Stimulated activated naive B cell treated with anti-CD40 and anti-IgM and Interleukin-4, amounts not matched to agents 10 μg/mL and 1 μg/mL and 100 μg/mL, for 72 hours (primary cell): ENCODE measurements around the gene CYP27B1.
"Not testable (repeated sequence)": the region's sequence is repeated elsewhere in the genome, so short reads cannot be mapped to it uniquely, and the experiment has no call there.

Source experiments
- ATAC-seq, 2 donors: fragments of 150-1000 bp; cut with Tn5 transposase; replicated peaks; 2 replicates each; pipeline ENCODE4 v1.10.0; 2021; ENCODE audit warnings: moderate library complexity in 1 of 2
- DNase-seq: peaks from one replicate; pipeline ENCODE4 v3.0.0; 2021
- H3K27ac Mint-ChIP-seq: one replicate; pipeline ENCODE4 v1.8.0; 2022; ENCODE audit warnings: mild to moderate bottlenecking, mixed read lengths
- H3K27me3 Mint-ChIP-seq, 2 donors: one replicate each; pipeline ENCODE4 v1.8.0; 2022; ENCODE audit warnings: mixed read lengths in 2 of 2
- H3K36me3 Mint-ChIP-seq, 2 donors: one replicate each; pipeline ENCODE4 v1.8.0; 2022; ENCODE audit warnings: mixed read lengths in 2 of 2, mild to moderate bottlenecking in 1 of 2
- H3K4me1 Mint-ChIP-seq, 2 donors: one replicate each; pipeline ENCODE4 v1.8.0; 2022; ENCODE audit warnings: mixed read lengths in 2 of 2, mild to moderate bottlenecking in 1 of 2
- H3K4me3 Mint-ChIP-seq, 2 donors: one replicate each; pipeline ENCODE4 v1.8.0; 2022; ENCODE audit warnings: mild to moderate bottlenecking in 2 of 2, mixed read lengths in 2 of 2, moderate library complexity in 1 of 2
- H3K9me3 Mint-ChIP-seq, 2 donors: one replicate each; pipeline ENCODE4 v1.8.0; 2022; ENCODE audit warnings: mixed read lengths in 2 of 2, mild to moderate bottlenecking in 1 of 2

CYP27B1 gene

DNA sequence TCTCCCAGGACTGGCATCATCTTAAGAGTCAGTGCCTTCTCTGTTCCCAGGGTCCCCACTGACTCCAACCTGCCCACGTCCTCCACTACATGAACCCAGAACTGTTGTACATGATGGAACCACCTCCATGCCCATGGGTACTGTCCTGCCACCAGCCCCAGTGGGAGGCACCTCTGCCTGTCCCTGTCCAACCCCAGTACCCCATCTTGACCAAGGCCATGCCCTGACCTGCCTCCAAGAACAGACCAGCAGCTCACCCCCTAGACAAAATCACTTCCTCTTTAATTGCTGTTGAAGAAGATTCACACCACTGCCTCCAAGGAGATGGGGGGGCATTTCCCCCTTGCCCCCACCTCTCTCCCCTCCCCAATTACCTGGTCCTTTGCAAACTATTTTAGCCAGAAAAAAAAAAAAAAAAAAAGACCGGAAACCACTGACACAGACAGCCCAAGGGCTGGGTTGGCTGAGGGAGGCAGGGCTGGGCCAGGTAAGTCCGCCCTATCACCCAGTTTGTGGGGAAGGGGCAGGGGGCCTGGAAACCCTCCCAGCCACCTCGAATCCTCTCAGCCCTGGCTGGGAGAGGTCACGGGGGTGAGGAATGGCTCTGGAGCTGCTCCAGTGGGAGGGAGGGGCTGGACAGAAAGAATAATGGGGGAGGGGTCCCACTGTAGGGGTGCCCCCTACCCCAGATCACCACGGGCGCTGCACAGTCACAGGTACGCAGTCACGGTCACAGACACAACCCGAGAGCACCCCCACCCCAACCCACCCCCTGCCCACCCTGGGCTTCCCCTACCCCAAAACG is 41.7 kb downstream of the CYP27B1 start:
- DNase-seq (no peak), ATAC-seq (peak in 1 of 2 donors; percentile 26)
- peaks cover 0 to 3% of the 10 kb centered on the region in 2 donors for H3K9me3 Mint-ChIP-seq
- H3K4me1 Mint-ChIP-seq, result peaks cover 14 to 18% of the 10 kb centered on the region in 2 donors
- peak overlapping the region in 1 of 2 donors; percentile 33 for H3K4me3 Mint-ChIP-seq
- no peaks in the 10 kb centered on the region for H3K27me3 Mint-ChIP-seq
- peaks cover 52 to 65% of the 10 kb centered on the region in 2 donors for H3K36me3 Mint-ChIP-seq
- H3K27ac Mint-ChIP-seq, result peak overlapping the region; percentile 80

DNA sequence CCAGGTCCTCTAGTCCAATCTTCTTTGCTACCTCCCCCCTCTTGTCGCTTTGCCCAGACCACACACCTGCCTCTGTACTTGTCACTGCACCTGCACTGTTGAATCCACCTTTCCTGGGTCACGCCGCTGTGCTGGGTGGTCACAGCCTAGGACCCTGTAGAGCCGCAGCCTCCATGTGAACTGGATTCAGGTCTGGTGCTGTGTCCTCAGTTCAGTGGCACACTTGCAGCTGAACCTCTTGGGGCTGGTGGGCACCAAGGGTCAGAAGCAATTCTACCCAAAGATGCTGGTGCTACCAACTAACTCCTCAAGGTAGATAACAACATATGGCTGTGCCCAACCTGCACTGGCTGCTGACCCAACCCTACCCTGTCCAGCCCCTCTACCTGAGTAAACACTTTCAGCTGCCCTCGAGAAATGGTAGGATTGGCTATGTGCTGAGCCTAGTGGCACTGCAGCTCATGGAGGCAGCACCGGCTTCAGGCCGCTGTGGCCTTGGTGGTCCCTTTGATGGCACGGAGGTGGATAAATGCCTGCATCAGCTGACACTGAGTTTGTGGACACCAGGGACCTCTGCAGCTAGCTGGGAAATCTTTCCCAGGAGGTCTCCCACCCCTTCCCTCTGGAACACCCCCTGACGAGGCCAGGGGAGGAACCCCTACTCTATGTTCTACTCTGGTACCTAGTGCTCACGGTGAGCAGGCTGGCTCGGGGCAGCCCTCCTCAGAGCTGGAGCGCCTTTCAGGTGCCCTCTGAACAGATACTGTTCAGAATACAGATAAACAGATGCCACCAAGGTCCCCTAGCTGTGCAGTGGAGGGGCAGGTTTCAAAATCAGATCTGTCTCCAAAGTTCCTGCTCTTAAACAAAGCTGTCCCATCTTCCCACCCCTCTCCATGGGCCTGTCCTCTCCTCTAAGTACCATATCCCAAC is 42.6 kb downstream of the CYP27B1 start:
- H3K27me3 Mint-ChIP-seq, result no peaks in the 10 kb centered on the region
- H3K4me3 Mint-ChIP-seq, result peak overlapping the region in 1 of 2 donors; percentile 33
- peak overlapping the region; percentile 80 for H3K27ac Mint-ChIP-seq
- no peak for DNase-seq
- peaks cover 0 to 3% of the 10 kb centered on the region in 2 donors for H3K9me3 Mint-ChIP-seq
- ATAC-seq, result peak in 1 of 2 donors; percentile 17
- H3K4me1 Mint-ChIP-seq, result peaks cover 14 to 18% of the 10 kb centered on the region in 2 donors
- H3K36me3 Mint-ChIP-seq, result peaks cover 56 to 72% of the 10 kb centered on the region in 2 donors

DNA sequence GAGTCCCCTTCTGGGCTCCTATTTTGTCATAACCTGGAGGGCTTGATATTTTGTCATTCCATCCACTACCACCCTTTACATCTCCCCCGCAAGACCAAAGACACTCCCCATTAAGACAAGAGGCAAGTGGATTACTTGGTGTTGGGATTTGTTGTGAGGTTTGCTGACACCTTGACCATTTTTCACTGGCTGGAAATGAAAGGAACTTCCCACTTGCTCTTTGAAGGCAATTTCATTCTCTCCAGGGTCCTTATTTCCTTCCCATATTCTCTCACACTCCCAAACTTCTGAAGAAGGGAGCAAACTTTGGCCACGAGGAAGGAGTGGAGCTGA is 43.3 kb downstream of the CYP27B1 start:
- DNase-seq, result no peak

DNA sequence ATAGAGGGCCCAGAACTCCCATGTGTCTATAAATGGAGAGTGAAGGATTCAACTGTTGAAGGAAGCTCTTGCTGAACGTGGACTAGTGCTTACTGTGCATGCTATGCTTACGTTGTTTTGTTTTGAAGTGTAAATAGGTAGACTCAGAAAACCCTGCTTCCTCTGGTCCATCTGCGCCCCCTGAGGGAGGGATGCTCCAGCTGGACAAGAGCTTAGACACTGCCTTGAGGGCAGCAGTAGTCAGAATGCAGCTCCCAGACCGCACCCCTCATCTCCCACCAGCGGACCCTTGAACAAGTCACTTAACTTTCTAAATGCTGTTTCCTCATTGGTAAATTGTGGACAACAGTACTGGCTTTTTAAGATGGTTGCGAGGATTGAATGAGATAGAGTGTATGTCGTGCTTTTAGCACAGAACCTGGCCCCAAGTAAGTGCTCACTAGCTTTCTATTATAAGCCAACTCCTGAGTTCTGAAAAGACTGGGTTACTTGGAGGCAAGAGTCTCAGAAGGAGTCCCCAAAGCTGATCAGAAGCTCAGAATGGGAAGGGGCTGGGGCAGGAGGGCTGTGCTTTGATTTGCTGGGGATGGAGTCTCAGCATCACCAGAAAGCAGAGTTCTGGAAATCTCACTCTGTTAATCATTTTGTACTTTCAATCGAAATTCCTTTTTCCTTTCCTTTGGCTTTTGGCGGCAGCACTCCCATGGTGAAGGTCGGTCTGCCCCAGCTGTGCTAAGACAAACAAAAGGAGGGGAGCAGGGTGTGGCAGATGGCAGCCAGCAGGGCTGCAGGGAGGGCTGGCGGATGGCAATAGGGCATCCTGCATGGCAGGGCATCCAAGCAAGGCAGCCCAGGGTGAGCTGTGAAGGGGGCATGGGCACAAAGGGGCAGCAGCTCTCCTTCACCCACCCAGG is 43.9 kb downstream of the CYP27B1 start:
- Mint-ChIP-seq H3K27ac (peak overlapping the region; percentile 75), H3K9me3 (peaks cover 0 to 3% of the 10 kb centered on the region in 2 donors), H3K4me3 (no peak overlapping the region), H3K36me3 (peaks cover 62 to 74% of the 10 kb centered on the region in 2 donors), H3K4me1 (peaks cover 15 to 18% of the 10 kb centered on the region in 2 donors), H3K27me3 (no peaks in the 10 kb centered on the region)
- ATAC-seq (no peak), DNase-seq (no peak)

More for the DNA sequence above, 43.3 kb downstream of the CYP27B1 start:
- peaks cover 0 to 3% of the 10 kb centered on the region in 2 donors for H3K9me3 Mint-ChIP-seq
- H3K27ac Mint-ChIP-seq, result no peak overlapping the region
- H3K4me1 Mint-ChIP-seq, result peaks cover 15 to 18% of the 10 kb centered on the region in 2 donors
- H3K36me3 Mint-ChIP-seq, result peaks cover 61 to 75% of the 10 kb centered on the region in 2 donors
- no peak for ATAC-seq
- no peak overlapping the region for H3K4me3 Mint-ChIP-seq
- no peaks in the 10 kb centered on the region for H3K27me3 Mint-ChIP-seq

DNA sequence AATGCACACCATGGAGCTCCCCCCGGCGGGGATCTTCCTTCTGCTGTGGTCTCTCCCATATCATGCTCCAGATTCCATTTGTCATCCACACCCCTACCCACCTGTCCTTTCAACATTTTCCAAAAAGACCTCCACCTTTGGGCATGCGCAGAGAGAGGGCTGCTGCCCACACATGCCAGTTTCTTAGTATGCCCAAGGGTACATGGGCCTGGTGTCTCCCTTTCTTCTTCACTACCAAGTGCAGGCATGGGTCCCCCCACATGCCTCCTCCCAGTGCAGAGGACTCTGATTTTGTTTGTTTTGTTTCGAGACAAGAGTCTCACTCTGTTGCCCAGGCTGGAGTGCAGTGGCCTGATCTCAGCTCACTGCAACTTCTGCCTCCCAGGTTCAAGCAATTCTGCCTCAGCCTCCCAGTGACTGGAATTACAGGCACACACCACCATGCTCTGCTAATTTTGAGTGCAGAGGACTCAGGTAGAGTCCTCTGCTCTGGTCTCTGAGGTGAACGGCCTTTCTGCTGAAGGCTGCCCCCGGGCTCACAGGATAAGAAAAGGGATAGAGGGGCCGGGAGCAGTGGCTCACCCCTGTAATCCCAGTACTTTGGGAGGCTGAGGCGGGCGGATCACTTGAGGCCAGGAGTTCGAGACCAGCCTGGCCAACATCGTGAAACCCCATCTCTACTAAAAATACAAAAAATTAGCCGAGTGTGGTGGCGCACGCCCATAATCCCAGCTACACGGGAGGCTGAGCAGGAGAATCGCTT is 44.9 kb downstream of the CYP27B1 start:
- not testable (repeated sequence) for H3K27me3 Mint-ChIP-seq, H3K4me3 Mint-ChIP-seq, H3K9me3 Mint-ChIP-seq, DNase-seq, ATAC-seq
- peak overlapping the region; percentile 38 for H3K27ac Mint-ChIP-seq
- H3K36me3 Mint-ChIP-seq, result peaks cover 60 to 71% of the 10 kb centered on the region in 2 donors
- H3K4me1 Mint-ChIP-seq, result peaks cover 15 to 18% of the 10 kb centered on the region in 2 donors

DNA sequence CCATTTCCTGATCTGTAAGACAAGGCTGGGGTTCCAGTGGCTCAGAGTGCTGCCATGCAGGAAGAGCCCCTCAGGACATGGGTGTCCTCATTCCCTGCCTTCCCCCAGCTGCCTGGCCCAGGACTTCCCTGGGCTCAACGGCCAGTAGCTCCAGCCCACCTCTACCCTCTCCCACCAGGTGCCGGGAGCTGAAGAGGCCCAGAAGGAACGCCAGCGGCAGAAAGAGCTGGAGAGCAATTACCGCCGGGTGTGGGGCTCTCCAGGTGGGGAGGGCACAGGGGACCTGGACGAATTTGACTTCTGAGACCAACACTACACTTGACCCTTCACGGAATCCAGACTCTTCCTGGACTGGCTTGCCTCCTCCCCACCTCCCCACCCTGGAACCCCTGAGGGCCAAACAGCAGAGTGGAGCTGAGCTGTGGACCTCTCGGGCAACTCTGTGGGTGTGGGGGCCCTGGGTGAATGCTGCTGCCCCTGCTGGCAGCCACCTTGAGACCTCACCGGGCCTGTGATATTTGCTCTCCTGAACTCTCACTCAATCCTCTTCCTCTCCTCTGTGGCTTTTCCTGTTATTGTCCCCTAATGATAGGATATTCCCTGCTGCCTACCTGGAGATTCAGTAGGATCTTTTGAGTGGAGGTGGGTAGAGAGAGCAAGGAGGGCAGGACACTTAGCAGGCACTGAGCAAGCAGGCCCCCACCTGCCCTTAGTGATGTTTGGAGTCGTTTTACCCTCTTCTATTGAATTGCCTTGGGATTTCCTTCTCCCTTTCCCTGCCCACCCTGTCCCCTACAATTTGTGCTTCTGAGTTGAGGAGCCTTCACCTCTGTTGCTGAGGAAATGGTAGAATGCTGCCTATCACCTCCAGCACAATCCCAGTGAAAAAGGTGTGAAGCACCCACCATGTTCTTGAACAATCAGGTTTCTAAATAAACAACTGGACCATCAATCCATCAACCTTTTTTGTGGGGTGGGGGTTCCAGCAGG is 46.0 kb downstream of the CYP27B1 start:
- no peak for DNase-seq
- Mint-ChIP-seq H3K27ac (peak overlapping the region; percentile 73), H3K4me1 (peaks cover 15 to 16% of the 10 kb centered on the region in 2 donors), H3K36me3 (peaks cover 58 to 72% of the 10 kb centered on the region in 2 donors), H3K27me3 (no peaks in the 10 kb centered on the region), H3K9me3 (no peaks in the 10 kb centered on the region), H3K4me3 (no peak overlapping the region)
- ATAC-seq, result no peak

DNA sequence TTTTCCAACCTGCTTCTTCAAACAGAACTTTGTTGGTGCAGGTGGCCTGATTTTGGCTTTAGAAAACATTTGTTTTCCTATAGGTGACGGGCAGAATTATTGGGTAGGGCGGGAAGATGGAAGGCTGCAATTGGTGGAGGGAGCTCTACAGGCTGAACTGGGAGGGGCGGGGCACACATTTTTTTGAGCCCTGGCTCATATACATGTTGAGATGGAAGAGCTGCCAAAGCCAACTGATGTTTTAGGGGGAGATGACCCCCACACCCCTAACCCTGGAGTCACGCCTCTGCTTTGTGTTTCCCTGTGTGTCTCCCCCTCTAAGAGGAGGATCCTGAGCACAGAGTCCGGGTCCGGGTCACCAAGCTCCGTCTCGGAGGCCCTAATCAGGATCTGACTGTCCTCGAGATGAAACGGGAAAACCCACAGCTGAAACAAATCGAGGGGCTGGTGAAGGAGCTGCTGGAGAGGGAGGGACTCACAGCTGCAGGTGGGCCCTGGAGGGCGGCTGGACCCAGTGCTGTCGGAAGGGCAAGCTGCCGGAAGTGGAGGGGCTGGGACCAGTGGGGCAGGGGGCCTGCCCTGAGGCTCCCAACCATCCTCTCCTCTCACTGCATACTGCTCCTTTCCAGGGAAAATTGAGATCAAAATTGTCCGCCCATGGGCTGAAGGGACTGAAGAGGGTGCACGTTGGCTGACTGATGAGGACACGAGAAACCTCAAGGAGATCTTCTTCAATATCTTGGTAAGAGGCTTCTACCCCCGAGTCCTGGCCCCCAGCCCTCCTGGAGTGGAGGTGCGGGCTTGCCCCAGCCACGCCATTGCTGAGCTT is 46.9 kb downstream of the CYP27B1 start:
- no peak for ATAC-seq
- Mint-ChIP-seq H3K4me1 (peaks cover 12 to 18% of the 10 kb centered on the region in 2 donors), H3K4me3 (no peak overlapping the region), H3K36me3 (peaks cover 58 to 71% of the 10 kb centered on the region in 2 donors), H3K27me3 (no peaks in the 10 kb centered on the region), H3K27ac (peak overlapping the region; percentile 73), H3K9me3 (no peaks in the 10 kb centered on the region)
- no peak for DNase-seq

DNA sequence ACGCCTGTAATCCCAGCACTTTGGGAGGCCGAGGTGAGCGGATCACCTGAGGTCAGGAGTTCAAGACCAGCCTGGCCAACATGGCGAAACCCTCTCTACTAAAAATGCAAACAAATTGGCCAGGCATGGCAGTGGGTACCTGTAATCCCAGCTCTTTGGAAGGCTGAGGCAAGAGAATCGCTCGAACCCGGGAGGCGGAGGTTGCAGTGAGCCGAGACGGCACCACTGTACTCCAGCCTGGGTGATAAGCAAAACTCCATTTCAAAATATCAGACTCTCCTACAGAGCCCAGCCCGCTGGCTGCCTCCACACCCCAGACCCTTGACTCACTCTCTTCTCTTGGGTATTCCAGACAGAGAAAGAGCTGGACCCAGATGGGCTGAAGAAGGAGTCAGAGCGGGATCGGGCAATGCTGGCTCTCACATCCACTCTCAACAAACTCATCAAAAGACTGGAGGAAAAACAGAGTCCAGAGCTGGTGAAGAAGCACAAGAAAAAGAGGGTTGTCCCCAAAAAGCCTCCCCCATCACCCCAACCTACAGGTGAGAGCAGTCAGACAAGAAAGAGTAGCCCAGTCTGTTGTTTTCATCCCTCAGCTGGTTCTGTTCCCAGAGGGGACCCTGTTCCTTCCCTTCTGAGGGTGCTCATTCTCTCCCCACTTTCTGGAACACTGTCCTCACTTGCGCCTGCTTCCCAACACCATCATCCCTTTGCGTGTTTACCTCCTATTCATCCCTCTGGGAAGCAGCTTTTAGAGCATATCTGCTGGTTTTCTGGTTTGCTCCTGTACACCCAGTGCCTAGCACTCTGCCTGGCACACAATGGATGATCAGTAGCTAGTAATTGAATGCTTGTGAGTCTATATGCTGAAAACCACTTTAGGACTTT is 48.0 kb downstream of the CYP27B1 start:
- Mint-ChIP-seq H3K27me3 (no peaks in the 10 kb centered on the region), H3K4me3 (no peak overlapping the region), H3K27ac (no peak overlapping the region), H3K4me1 (peaks cover 7 to 11% of the 10 kb centered on the region in 2 donors), H3K36me3 (peaks cover 57 to 68% of the 10 kb centered on the region in 2 donors), H3K9me3 (no peaks in the 10 kb centered on the region)
- no peak for ATAC-seq
- DNase-seq, result no peak

DNA sequence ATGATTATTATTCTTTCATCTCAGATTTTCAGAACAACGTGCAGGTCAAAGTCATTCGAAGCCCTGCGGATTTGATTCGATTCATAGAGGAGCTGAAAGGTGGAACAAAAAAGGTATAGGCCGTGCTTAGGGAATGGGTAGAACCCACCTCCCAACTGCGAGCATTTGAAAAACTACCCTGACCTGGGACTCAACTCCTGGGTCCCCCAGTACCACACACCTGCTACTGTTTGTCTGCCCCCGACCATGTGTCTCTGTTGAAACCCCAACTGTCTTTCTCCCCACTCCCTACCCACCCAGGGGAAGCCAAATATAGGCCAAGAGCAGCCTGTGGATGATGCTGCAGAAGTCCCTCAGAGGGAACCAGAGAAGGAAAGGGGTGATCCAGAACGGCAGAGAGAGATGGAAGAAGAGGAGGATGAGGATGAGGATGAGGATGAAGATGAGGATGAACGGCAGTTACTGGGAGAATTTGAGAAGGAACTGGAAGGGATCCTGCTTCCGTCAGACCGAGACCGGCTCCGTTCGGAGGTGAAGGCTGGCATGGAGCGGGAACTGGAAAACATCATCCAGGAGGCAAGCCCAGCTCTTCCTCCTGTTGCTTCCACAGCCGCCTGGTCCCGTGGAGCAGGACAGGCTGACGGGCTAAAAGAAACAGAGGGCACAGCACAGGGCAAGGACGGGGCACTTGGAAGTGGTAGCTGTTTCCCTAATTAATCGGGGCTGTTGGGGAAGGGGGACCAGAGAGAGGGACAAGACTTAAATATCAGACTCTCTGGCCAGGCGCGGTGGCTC is 48.8 kb downstream of the CYP27B1 start:
- no peaks in the 10 kb centered on the region for H3K27me3 Mint-ChIP-seq
- no peak overlapping the region for H3K4me3 Mint-ChIP-seq
- peaks cover 62 to 70% of the 10 kb centered on the region in 2 donors for H3K36me3 Mint-ChIP-seq
- H3K4me1 Mint-ChIP-seq, result peaks cover 7 to 9% of the 10 kb centered on the region in 2 donors
- H3K9me3 Mint-ChIP-seq, result no peaks in the 10 kb centered on the region
- H3K27ac Mint-ChIP-seq, result no peak overlapping the region
- DNase-seq, result no peak
- ATAC-seq, result no peak

DNA sequence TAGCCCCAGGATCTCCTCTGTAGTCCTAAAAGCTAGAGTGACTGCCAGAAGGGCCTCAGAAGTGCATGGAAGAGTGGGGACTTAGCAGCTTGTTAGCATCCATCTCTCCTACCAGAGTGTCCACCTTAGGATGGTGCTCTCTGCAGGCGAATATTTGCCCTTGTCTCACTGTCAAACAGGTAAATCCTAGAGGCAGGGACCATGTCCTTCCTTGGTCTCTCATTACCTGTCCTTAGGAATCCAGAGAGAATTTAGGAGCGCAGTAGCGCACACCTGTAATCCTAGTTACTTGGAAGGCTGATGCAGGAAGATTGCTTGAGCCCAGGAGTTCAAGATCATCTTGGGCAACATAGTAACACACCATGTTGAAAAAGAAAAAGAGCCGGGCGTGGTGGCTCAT is 49.7 kb downstream of the CYP27B1 start:
- H3K27ac Mint-ChIP-seq, result no peak overlapping the region
- no peak overlapping the region for H3K4me3 Mint-ChIP-seq
- H3K27me3 Mint-ChIP-seq, result no peaks in the 10 kb centered on the region
- H3K36me3 Mint-ChIP-seq, result peaks cover 62 to 72% of the 10 kb centered on the region in 2 donors
- ATAC-seq, result no peak
- no peaks in the 10 kb centered on the region for H3K9me3 Mint-ChIP-seq
- peaks cover 7 to 9% of the 10 kb centered on the region in 2 donors for H3K4me1 Mint-ChIP-seq
- DNase-seq, result no peak
